NOMO-1 treated with dmso at 0.1 percent for 144 hours (cell line): Measurements from ENCODE around the gene RPL28.

Experiments
- DNase-seq: peaks from one replicate; lab custom pipeline; 2025; ENCODE audit not compliant: unreplicated experiment; lab: John Stamatoyannopoulos, UW

Gene RPL28

DNA sequence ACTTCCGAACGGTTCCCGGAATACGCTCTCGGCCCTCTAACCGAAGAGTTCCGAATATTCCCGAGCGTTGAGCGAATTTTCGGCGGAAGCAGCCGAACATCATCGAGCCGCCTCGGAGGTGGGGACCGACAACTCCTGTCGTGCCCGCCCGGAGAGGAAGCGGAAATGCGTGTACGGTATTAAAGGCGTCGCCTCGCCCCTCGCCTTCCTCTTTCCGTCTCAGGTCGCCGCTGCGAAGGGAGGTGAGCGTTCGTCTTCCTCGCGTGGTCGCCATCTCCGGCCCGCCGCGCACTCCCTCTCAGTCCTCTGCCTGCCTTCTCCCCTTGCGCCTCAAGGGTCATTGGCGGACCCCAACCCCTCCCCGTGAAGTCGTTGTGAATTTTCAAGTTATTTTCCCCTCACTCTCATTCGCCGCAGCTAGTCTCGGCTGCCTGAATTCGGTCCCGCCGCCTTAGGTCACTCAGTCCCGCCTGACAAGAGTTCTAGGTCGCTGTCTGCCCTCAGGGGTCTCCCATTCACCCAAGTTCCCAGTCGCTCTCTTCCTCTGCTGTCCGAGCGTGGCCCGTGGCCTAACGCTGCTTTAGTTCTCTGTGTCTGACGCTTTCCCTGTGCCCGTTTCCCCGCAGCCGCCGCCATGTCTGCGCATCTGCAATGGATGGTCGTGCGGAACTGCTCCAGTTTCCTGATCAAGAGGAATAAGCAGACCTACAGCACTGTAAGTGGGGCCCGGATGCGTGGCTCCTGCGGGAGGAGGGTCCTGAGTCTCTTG, at the start of gene RPL28:
Gene RPL28, plus strand, starts transcription at position 209 of the 769 bp plus-strand sequence. Its CDS starts 426 bp downstream, at position 635.
- peak; percentile 98 for DNase-seq

DNA sequence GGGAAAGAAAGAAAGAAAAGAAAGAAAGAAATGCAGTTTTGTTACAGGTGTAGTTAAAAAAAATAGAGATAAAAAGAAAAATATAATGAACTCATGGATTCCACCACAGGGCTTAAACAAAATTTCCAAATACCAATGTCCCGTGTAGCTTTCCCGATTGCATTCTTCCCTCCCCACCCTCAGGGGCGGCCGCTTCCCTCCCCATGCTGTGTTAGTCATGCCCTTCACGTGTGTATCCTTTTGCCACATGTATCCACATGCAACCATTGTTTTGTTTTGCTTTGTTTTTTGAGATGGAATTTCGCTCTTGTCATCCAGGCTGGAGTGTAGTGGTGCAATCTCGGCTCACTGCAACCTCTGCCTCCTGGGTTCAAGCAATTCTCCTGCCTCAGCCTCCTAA, 49.6 kb upstream of the RPL28 start:
- no peak for DNase-seq

DNA sequence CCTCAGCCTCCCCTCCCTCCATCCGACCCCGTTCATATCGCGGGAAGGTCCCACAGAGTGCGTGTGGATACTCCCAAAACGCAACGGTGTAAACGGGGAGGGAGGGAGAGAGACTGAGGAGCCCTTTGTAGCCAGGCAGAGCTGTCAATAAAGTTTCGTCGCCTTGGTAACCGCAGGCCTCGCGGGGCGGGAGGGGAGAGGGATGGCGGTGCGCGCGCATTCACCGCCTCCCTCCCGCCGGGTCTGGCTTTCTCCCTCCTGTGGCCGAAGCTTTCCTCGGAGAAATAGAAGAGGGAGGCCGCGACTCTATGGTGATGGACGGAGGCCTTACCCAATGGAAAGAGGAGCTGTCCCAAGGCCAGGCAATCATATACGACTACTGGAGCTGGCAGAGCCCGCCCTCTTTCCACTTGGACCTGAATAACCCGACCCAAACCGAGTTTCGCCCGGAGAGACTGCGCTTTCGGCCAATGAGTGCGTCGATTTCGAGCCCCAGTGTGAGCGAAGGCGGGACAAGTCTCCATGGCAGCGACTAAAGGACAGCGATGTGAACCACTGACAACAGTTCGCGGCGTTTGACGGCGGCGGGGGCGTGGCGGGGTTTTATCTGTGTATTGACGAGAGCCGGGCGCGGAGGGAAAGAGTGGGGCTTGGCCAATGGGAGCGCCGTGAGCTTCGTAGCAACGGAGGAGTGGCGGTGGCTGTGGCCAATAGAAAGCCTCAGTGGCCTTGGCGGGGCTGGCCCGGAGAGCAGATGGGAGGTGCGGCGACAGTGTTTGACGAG, 46.4 kb upstream of the RPL28 start, which contains the start of gene KMT5C:
Gene KMT5C, plus strand, starts transcription at position 772 of the 784 bp plus-strand sequence. CDS start 2,061 bp downstream, outside the sequence.
- DNase-seq = peak; percentile 100

DNA sequence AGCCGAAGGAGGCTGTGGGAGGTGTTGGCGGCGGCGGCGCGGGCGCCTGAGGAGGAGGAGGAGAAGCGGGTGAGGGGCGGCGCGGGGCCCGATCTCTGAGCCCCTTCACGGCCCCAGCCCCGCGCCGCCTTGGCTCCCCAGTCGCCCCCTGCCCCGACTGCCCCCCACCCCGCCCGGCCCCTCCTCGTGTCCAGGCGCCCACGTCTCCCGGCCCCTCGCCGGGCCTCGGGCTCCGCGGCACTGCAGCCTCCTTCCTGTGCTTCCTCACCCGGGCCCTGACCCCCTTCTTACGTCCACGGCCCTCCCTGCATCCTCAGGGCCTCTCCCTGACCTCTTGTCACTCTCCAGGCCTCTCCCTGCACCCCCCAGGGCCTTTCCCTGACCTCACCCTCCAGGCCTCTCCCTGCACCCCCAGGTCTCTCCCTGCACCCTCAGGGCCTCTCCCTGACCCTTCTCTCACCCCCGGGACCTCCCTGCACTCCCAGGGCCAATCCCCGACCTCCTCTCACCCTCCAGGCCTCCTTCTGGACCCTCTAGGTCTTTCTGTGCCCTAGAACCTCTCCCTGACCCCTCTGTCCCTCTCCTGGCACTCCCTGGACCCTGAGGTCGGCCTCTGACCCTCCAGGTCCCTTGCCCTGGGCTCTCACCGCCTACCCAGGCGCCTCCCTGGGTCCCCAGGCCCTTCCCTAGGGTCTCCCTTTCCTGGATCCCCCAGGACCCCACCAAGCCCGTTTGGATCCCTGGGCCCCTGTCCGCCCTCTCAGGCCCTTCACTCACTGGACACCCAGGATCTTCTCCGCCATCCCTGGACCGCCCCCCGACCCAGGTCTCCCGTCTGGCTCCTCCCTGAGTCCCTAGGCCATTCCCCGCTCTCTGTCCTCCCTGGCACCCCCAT, 45.6 kb upstream of the RPL28 start:
- no peak for DNase-seq

DNA sequence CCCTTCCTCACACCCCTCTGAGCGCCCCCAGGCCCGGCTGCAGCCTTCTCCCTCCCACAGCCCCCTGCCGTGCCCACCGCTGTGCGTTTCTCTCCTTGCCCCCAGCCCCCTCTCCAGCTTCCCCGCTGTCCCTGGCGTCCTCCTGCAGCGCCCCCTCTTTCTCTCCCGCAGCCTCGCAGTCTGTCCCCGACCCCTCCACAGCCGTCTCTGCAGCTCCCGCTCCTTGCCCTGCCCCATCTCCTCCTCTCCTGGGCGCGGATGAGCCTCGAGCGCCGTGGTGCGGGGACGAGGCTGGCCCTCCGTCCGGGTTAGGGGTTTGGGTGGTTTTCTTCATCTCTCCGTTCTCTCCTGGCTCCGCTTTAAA, 45.0 kb upstream of the RPL28 start:
- DNase-seq = peak; percentile 2

DNA sequence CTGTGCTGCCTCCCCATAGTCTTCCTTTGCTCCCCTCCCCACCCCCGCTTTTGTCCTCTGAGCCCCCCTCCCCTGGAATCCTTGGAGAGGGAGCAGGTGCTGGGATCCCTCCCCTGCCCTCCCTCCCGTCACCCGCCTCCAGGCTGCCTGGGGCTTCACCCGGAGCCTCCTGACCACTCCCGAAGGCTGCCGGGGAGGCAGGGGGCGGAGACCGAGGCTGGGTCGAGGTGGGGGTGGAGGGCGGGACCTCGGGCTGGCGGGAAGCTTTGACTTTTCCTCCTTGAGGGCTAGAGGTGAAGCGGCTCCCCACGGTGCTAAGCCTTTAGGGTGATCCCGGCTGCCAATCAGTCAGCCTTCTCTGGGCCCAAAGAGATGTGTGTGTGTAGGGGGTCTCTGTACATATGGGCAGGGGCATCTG, 44.6 kb upstream of the RPL28 start:
- peak; percentile 29 for DNase-seq

DNA sequence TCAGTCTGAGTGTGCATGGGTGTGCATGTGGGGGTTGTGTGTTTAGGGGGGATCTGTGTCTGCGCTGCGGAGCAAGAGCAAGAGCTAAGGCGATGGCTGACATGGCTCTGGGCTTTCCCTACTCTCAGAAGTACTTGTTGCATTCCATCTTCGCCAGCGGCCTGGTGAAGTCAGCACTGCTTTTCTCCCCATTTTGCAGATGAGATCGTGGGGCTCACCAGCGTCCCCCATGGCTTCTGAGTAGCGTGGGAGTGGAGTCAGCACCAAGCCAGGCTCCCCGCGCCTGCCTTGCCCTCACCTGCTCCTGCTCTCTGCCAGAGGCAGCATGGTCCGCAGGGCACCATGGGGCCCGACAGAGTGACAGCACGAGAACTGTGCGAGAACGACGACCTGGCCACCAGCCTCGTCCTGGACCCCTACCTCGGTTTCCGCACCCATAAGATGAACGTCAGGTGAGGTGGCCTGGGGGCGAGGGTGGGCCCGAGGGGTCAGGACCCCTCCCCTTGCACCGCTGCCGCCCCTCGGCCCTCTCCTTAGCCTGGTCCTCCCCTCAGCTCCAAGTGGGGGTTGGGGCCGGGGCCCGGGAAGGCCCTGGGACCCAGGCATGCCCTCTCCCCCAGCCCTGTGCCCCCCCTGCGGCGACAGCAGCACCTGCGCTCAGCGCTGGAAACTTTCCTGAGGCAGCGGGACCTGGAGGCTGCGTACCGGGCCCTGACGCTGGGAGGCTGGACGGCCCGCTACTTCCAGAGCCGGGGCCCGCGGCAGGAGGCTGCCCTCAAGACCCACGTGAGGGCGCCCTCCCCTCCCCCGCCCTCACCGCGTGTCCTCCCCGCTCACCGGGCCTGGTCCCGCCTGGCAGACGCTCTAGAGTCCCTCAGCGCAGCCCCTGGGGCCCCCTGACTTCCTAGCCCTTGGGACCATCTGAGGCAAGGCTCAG, 43.9 kb upstream of the RPL28 start:
- DNase-seq = no peak

DNA sequence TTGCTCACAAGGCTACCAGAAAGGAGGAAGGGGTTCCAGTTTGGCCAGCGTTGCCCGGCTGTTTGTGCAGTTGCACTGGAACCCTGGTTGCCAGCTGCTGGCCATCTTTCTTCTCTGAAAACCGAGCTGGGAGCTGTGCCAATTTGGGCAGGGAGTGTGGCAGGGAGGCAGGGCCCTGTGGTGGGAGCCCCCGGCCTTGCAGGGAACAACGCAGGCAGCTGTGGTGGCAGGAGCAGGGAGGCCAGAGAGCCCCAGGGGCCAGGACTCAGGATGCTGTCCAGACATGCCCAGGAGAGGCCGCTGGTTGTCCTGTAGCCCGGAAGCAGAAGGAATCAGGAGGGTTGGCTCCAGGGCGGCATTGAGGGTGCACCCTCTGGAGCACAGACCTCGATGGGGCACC, 41.3 kb upstream of the RPL28 start:
- no peak for DNase-seq

DNA sequence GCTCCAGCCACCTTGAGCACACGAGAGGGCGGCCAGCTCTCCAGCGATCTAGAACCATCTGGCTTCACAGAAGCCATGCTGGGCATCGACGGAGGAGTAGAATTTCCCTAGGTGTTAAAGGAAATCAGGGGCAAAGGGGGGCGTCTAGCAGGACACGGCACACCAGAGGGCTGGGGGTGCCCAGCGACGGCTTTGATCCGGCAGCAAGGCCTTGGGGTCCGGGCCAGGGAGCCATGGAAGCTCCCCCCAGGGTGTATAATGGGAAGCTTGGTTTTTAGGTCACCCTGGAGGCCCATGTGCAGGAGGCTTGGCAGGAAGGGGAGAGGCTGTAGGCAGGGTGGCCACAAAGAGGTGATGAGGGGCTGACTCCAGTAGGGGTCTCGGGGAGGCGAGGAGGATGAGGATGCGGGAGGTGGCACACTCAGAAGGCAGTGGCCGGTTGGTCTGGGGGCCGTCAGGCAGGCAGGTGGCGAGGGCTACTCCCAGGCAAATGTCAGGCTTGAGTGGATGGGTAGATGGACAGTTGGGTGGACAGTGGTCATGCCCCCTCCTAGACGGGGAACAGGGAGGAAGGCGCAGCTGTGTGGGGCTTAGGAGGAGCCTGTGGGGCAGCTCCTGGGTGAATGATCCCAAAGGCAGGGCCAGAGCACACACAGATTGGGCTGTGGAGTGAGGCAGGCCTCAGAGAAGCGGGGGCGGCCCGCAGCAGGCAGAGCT, 40.5 kb upstream of the RPL28 start:
- DNase-seq = no peak

DNA sequence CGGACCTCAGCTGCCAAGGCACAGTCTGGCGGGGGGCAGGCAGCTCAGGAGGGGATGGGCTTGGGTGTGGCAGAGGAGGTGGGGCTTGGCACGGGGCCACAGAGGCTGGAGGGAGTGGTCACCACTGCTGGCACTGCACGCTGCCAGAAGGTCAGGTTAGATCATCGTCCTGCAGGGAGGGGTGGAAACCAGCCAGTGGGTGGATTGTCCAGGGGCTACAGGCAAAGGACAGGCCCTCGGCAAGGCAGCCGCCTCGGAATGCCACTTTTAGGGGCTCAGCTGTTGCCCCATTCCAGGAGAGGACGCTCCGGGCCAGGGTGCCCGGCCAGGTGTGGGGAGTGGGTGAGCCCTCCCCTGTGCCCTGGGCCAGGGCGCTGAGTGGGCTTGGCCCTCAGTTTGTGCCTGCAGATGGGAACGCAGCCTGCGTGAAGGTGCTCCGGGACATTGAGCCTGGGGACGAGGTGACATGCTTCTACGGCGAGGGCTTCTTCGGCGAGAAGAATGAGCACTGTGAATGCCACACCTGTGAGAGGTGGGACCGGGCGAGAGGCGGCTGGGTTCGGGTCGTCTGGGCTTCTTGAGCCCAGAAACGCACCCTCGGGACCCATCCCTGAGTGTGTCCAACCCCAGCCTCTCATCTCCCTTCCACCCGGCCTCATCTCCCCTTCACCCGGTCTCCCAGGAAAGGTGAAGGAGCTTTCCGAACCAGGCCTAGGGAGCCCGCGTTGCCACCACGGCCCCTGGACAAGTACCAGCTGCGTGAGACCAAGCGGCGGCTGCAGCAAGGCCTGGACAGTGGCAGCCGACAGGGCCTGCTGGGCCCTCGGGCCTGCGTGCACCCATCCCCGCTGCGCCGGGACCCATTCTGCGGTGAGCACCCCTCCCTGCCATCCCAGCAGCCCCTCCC, 39.7 kb upstream of the RPL28 start:
- DNase-seq = no peak

DNA sequence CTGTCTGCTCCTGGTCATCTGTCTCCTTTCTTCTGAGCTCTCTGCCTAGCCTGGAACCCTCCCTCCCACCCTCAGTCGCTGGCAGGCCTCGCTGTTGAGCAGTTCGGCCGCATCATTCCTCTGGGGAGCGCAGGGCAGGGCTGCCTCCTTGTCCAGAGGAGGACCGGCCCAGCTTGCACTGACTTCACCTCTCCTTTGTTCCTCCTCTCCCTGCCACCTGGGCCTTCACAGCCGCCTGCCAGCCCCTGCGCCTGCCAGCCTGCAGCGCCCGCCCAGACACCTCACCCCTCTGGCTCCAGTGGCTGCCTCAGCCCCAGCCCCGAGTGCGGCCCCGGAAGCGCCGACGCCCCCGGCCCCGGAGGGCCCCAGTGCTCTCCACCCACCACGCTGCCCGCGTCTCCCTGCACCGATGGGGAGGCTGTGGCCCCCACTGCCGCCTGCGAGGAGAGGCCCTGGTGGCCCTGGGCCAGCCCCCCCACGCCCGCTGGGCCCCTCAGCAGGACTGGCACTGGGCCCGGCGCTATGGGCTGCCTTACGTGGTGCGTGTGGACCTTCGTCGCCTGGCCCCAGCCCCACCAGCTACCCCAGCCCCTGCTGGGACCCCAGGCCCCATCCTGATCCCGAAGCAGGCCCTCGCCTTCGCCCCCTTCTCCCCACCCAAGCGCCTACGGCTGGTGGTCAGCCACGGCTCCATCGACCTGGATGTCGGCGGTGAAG, 38.8 kb upstream of the RPL28 start:
- DNase-seq = no peak

DNA sequence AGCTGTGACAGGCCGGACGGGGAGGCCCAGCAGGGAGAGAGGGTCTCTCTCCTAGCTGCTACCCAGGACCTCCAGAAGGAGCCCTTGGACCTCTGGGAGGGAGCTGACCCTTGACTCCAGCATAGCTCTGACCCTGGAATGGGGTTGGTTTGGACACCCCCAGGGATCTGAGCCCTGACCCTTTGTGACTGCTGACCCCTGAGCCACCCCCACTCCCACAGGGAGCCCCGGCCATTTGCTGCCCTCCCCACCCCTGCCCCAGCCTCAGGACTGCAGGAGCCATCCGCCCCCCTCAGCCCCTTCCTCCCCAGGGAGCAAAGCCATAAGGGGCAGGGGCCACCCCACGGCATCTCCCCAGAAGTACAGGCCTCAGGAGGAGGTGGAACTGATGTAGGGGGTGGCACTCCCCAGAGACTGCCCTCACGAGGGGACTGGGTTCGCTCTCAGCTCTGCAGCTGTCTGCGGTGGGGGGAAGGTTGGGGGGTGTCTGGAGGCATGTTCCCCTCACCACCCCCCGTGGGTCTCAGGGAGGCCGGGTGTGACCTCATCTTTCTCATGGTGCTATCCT, 38.2 kb upstream of the RPL28 start:
- no peak for DNase-seq

DNA sequence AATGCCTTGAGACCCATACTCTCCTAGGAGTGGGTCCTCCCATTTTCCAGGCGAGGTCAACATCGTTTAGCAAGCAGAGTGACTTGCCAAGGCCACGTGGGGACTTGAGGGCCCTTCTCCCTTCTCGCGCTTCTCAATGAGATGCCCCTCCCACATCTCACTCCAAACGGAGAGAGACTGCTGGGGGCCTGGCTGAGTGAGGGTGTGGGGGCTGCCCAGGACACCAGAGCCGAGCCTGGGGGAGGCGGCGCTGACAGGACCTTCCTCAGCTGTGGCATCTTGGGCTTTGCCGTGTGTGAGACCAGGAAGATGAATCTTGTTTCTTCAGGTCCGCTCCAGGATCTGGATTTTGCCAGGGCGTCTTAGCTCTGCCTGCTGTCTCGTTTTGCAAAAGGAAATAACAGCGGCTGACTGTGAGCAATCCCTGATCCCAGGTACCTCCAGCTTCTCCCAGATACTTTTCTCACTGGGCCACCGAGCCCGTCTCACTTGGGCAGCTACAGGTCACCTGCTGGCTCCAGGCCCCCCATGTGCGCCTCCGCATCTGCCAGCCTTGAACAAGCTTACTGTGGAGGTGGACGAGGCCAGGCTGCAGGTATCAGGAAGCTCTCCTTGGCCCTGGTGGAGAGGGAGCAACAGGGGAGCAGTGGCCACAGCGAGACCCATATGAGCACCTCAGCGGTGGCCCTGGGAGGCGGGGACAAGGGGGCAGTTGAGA, 37.3 kb upstream of the RPL28 start:
- DNase-seq = no peak

DNA sequence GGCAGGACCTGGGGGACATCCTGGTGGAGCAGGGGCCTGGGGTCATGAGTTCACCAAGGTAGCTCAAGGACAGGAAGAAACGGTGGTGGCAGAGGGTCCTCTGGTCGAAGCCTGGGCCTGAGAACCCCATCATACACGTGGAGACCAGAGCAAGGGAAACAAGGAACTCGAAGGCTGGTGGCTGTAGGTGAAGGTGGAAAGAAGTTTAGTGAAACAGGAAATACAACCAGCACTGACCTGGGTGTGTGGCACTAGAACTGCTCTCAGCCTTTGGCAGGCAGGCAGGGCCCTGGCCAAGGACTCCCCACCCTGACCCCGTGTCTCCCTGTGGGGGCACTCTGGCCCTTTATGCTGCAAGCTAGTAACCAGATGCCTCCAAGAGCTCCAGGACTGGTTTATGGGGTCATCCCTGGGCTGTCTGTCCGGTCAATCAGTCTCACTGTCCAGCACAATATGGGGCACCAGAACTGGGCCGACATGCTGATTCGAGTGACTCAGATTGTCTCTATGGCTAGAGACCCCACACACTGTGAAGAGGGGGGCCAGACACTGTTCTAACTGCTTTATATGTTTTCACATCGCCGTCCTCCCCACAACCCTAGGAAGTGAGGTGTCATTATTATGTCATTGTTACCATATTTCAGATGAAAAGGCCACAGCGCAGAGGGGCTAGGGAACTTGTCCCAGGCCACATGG, 35.0 kb upstream of the RPL28 start:
- no peak for DNase-seq

DNA sequence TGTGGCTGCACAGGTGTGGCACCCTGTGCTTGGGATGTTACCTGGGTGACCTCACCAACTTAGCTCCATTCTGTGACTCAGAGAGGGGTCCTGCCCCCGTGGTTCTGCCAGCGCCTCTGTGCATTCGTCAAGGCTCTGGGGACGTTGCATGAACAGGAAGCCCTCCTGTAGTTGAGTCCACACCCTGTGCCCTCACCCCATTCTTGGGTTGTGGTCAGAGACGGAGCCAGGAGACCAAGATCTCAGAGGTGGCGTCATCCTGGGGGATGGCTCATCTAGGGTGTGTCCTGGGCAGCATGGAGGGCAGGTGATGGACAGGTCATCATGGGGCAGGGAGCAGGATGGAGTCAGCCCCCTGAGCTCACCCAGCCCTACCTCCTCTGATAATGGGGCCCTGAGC, 33.7 kb upstream of the RPL28 start:
- no peak for DNase-seq

DNA sequence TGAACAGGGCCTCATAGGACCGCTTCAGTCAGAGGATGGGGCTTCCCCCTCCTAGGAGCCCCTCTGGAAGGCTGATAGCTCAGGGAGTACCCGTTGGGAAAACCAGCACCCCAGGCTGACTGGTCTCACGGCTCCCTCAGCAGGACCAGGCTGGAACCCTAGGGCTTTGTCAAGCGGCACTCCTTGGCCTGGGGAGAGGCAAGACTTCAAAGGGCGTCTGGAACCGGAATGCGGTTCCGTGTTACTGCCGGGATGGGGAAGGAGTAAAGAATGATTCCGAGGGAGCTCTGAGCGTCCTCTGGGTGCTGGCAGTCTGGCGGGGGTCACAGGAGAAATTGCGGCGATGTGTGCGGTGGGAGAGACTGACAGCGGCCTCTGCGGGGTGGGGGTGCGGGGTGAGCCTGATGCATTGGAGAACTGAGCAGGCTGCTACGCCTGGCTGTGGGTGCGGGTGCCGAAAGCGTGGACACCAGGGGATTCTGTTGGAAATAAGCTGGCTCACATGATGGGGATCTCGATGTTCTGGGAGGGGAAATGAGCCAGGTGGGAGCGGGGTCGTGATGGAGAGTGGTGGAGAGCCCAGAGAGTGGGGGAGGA, 33.1 kb upstream of the RPL28 start:
- no peak for DNase-seq
